Hematopoietic multipotent progenitor cell treated with erythropoietin and hydrocortisone succinate and interleukin-3 and kit ligand, for 15 days (in vitro differentiated cells): Measurements from ENCODE around the gene SH3TC2.

Experiments used
- DNase-seq: peaks from one replicate; pipeline ENCODE4 v3.0.0-alpha.2; 2015; ENCODE audit warnings: low spot score

Gene SH3TC2

DNA sequence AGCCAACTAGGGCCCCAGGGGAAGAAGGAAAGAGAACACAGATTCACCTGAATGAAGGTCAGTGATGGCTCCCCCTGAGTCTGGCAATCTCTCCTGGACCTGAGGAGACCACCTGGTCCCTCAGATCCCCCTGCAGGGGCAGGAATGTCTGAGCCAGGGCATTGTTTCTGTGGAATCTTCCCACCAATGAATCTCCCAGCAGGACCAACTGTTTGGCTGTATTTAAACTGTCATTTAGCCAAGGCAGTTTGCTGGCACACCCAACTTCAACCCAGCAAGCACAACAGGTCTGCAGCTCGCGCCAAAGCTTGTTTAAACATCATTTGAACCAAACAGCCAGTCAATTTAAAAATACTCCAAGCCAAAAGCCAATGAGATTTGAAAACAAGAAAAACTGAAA, 92.6 kb downstream of the SH3TC2 start:
- DNase-seq: no peak

DNA sequence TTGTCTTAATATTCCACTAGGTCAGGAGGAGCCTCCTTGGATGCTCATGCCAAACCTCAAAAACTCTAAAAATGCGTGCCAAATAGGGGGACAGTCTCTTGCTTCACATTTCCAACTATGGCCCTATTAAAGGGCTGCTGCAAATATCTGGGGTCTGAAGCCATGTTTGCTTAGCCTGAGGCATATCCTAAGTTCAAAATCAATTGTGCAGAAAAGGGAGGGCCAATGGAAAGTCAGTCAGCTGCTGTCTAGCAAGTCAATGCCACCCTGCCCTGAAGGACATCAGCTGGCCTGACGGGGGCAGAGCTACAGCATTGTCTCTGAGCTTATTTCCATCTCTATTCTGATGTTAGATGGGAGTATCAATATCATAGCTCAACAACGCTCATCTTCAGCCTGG, 93.6 kb downstream of the SH3TC2 start:
- DNase-seq: no peak

DNA sequence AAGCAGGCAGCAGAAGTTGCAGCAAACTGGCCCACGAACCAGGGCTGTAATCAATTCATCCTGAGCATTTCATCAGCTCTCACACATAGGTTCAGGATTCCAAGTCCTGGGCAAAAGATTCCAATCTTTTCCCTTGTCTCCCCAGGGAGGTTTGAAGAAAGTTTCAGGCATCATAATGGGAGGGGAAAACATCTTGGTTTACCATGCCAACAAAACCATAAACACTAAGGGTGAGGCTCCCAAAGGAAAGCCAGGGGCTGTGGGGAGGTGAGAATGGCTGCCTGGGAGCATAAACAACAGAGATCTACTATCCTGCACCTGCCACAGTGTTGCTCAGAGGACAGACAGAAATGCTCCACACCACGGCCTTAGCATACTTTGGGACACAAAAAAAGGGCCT, 94.6 kb downstream of the SH3TC2 start:
- DNase-seq: no peak

DNA sequence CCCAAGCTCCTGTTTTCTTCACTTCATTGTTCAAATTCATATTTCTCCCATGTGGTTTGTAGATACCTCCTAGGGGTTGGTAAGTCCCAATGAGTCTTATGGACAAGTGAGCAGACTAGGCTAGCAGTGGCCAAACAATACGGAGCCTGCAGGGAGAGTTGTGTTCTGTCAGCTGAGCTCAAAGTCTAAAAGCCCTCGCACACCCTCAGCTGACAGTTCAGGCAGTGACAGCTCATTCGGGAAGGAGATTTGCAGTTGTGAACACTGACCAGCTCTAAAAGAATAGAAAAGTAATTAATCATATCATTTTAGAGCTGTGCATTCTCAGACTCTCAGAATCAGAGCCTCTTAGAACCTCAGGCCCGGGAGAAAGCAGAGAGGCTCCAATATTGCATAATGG, 95.1 kb downstream of the SH3TC2 start:
- DNase-seq: no peak

GRCh38 chr5:148966938-148967337, 95.9 kb downstream of the SH3TC2 start:
- DNase-seq: no peak

DNA sequence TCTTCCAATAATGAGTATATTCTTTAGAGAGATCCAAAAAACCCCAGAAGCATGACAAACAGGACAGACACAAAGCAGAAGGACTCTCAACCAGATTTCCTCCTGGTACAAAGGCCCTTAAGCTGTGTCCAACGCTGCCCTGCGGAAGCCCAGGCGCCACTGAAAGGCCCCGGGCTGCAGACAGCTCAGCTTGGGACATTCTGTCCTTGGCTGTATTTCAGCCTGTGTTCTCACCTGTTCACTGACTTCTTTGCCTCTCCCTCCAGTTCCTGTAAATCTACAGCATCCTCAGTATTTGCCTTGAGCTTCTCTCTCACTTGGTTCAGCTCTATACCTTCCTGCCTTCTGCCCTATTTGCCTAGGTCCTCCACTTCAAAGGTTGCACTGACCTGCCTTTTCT, 96.5 kb downstream of the SH3TC2 start:
- DNase-seq: no peak

DNA sequence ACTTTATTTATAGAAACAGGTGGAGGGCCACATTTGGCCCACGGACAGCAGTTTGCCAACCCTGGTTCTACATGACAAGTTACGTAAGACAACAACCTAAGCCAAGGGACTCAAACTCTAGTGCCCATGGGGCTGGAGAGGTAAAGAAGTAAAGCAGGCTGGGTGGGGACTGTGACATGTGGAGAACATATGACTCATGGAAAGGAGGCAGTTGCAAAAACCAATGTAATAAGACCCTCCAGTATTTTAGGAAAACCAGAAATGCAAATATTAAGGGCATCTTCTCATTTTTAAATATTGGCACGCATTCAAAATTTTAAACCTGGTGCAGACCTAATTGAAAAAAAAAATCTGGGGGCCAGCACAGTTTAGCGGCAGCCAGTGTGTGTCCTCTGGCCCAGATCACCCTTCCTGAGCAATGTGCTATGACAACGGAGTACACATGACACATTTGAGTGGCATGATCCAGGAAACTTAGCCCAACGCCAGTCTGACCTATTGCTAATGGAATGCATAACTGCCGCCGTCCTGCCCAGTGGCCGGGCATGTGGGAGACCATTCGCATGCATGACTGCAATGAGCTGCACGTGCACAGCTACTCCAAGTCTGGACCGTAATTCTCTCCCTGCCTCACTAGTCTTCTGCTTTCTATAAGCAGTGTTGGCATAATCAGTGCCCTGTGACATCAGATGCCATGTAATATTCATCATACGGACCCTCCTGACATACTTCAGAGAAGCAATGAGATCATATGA, 97.2 kb downstream of the SH3TC2 start:
- no peak for DNase-seq

DNA sequence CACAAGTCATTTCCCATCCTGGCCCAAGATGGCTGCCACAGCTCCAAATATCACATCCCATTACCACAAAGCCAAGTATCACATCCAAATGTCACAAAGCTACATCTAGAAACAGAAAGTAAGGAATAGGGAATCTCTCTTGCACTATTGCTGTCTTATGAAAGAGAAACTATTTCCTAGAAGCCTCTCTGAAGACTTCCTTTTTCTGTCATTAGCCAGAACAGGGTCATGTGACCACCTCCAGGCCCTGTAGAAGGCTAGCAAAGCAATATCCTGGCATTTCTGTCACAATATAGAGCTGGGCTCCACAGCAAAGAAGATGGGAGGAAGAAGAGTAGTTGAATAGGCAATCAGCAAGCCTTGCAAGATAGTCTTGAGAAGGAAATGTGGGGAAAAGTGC, 99.2 kb downstream of the SH3TC2 start:
- DNase-seq: no peak

DNA sequence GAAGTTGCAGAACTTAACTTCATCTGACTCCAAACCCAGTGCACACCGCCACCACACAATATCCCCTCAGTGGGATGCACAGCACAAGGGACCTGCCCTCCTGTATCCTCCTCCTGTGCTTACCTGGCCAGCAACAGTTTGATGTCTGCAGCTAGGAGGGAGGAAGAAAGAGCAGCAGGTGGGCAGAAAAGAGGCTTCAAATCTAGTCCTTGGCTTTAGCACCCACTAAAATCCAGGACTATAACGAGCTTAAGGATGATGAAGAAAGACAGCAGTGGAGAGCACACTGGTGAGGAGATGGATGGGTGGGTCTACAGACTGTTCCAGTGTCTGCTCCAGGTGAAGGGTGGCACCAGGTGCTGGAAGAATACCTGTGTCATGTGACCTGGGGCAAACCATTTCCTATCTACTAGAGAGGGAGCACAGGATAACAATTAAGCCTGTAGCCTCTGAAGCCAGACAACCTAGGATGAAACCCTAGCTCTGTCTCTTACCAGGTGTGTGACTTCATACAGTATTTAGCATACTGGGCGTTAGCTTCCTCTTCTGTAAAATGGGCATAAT, 100.0 kb downstream of the SH3TC2 start:
- DNase-seq: no peak

- DNase-seq: no peak
Measured at GRCh38 chr5:148962200-148962550, 100.7 kb downstream of the SH3TC2 start.

GRCh38 chr5:148961261-148962199, 101.3 kb downstream of the SH3TC2 start:
- no peak for DNase-seq

GRCh38 chr5:148960070-148960769, 102.6 kb downstream of the SH3TC2 start:
- no peak for DNase-seq

DNA sequence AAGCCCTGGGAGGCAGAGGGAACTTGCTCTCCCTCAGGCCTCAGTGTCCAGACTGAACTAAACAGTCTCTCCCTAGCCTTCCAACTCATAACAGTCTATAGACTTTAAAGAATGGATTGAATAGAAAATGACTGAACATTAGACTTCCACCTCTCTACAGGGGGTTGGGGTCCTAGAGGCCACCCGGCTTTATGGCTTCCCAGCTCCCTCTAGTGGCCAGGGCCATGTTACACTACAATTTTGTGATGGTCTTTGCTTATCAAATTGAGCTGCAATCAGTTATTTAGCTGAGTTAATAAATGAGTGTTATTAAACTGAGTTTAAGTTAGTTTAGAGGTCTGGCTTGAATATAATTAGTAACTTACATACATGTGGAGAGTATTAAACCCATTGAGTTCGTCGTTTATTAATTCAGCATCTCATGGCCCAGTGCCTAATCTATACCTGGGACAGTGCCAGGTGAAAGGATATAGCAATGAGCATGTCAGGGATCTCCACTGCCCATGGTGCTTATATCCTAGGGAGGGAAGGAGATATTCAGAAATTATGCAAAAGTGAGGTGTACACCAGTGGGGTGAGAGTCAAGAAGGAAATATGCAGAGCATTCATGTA, 105.2 kb downstream of the SH3TC2 start:
- DNase-seq: peak; percentile 30

GRCh38 chr5:148956477-148957385, 106.1 kb downstream of the SH3TC2 start:
- DNase-seq: no peak
